ENCODE measurements around the gene DCK. TPM values are rescaled to one million over a fixed set of nuclear protein-coding genes. Genes with fewer than 3 reads are reported as not detected.
A peak's percentile ranks its signal among the peaks of the same experiment; 100 is the strongest.

The DCK gene
- total and polyA plus RNA-seq, 9 of the 15 experiments (the other 6 are each of a cell fraction or from before 2014, with no cell fraction given) = 11.3 to 25.8 (median 19.6) TPM

DNA sequence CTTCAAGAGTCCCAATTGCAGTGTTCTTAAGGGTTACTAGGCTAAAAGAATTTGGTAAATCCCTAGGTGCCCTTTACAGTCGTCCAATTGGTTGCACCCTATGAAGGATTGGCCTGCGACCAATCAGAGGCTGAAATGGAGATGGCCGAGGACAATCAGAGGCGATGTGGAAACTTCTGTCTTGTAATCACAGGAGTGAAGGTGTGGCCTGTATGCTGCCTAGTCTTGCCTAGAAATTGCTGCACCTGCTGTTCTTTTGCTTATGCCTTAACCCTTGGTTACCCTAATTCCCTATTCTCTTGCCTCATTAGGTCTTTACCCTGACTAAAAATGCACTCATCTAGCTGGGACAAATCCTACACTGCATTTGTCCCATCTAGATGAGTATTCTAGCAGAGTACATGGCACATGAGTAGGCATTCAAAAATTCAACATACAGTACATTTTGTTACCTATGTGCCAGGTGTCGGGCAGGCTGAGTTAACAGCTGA, 1.0 kb upstream of the DCK start:
- Histone ChIP-seq H3K27me3 (ENCODE audit: control insufficient read depth in 2 of 2, insufficient read depth in 2 of 2, low read length in 2 of 2) (no peaks in the 10 kb centered on the region), H3K27ac (ENCODE audit: extremely low read depth, low read depth, low read length) (peak overlapping the region; percentile 85; the same call in 2 of the 3 replicates), H3K79me2 (ENCODE audit: control insufficient read depth, insufficient read depth, low read length) (peaks cover 49% of the 10 kb centered on the region), H3K4me3 (peak overlapping the region; percentile 82), H3K4me2 (ENCODE audit: insufficient read depth, low read length) (peak overlapping the region; percentile 85), H3K36me3 (ENCODE audit: control insufficient read depth, insufficient read depth, low read length) (no peaks in the 10 kb centered on the region), H3K9ac (ENCODE audit: insufficient read depth in 1 of 2, low read depth in 2 of 2, low read length in 2 of 2) (peak overlapping the region; percentile 79 to 99; a peak in 3 of 4 replicates), H2AFZ (ENCODE audit: low read depth, low read length) (peak overlapping the region; percentile 94), H3K9me1 (ENCODE audit: control insufficient read depth, insufficient read depth, low read length) (no peaks in the 10 kb centered on the region), H3K9me3 (replicated peaks; ENCODE audit: control insufficient read depth, insufficient read depth, low read depth, low read length) (no peaks in the 10 kb centered on the region), H4K20me1 (replicated peaks; ENCODE audit: control insufficient read depth, insufficient read depth, low read length) (no peaks in the 10 kb centered on the region), H3K4me1 (replicated peaks in 1 of 2; ENCODE audit: control insufficient read depth in 2 of 2, insufficient read depth in 2 of 2, low read length in 2 of 2) (peaks cover 15 to 18% of the 10 kb centered on the region in 2 experiments; a peak in 4 of 5 replicates)
- DNase-seq (ENCODE audit: extremely low read depth in 1 of 4, low spot score in 3 of 4) (peak in 2 of 4 experiments; percentile 57 to 58), ATAC-seq (peak; percentile 39), FAIRE-seq (peak; percentile 15)
- ChIA-PET POLR2A (interaction anchor here (1.3 kb wide), 1 partner anchor 14 kb away, joined by 5 read pairs; no protein-coding TSS in a partner anchor), CTCF (ENCODE audit: low intra/inter-chr PET ratio) (no interaction called here)
- in situ Hi-C loops (cut with MboI) (no loop called here), intact Hi-C loops (cut with micrococcal nuclease) (loop anchor here (5.0 to 10.0 kb wide), 2 partner anchors 155 to 288 kb away; partner anchors contain the start of gene GRSF1)
- BruUV-seq (replicated peaks) = no TSS peak
- 53% methylated on average over 5 of the region's 5 CpGs for WGBS (ENCODE audit: insufficient coverage, low coverage, missing lambda C conversion rate)
- TF ChIP-seq ZNF707 (CRISPR knock-in tag; conservative IDR thresholded peaks at IDR 0.05) (no peak), TBL1XR1 (IDR thresholded peaks at IDR 0.05; ENCODE audit: low read length in 2 of 2) (no peak), ARID2 (IDR thresholded peaks at IDR 0.05) (no peak), CC2D1A (IDR thresholded peaks at IDR 0.05) (0 out of 2 replicates have a peak, but pooled peaks have one; percentile 35), POLR2AphosphoS2 (IDR thresholded peaks at IDR 0.05; ENCODE audit: low read length) (peak; percentile 81; the same call in 1 of the 2 replicates), ASH1L (IDR thresholded peaks at IDR 0.05; ENCODE audit: borderline replicate concordance, low read depth, partially characterized antibody) (peak; percentile 48), PHB2 (IDR thresholded peaks at IDR 0.05; ENCODE audit: low read depth) (0 out of 2 replicates have a peak, but pooled peaks have one; percentile 42), FOS (IDR thresholded peaks at IDR 0.05; ENCODE audit: extremely low read depth, insufficient read length) (peak; percentile 56), OTX1 (CRISPR knock-in tag; IDR thresholded peaks at IDR 0.05) (0 out of 2 replicates have a peak, but pooled peaks have one; percentile 5), CEBPG (CRISPR knock-in tag; IDR thresholded peaks at IDR 0.05) (0 out of 2 replicates have a peak, but pooled peaks have one; percentile 29), CEBPG (tag; conservative IDR thresholded peaks at IDR 0.05 in 1 of 2, IDR thresholded peaks at IDR 0.05 in 1 of 2) (no peak; a peak in 1 of 4 replicates), CEBPB (tag; IDR thresholded peaks at IDR 0.05) (peak; percentile 64), RBM25 (IDR thresholded peaks at IDR 0.05; ENCODE audit: low read depth, low read length, severe bottlenecking) (peak; percentile 80), PCBP2 (IDR thresholded peaks at IDR 0.05; ENCODE audit: low read depth, low read length, poor library complexity, severe bottlenecking) (no peak), NFYB (IDR thresholded peaks at IDR 0.05; ENCODE audit: extremely low read depth, insufficient read length) (peak; percentile 61)
- TF ChIP-seq, protein P1, sequence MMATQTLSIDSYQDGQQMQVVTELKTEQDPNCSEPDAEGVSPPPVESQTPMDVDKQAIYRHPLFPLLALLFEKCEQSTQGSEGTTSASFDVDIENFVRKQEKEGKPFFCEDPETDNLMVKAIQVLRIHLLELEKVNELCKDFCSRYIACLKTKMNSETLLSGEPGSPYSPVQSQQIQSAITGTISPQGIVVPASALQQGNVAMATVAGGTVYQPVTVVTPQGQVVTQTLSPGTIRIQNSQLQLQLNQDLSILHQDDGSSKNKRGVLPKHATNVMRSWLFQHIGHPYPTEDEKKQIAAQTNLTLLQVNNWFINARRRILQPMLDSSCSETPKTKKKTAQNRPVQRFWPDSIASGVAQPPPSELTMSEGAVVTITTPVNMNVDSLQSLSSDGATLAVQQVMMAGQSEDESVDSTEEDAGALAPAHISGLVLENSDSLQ (IDR thresholded peaks at IDR 0.05) = peak; percentile 95
- TF ChIP-seq, protein P2, sequence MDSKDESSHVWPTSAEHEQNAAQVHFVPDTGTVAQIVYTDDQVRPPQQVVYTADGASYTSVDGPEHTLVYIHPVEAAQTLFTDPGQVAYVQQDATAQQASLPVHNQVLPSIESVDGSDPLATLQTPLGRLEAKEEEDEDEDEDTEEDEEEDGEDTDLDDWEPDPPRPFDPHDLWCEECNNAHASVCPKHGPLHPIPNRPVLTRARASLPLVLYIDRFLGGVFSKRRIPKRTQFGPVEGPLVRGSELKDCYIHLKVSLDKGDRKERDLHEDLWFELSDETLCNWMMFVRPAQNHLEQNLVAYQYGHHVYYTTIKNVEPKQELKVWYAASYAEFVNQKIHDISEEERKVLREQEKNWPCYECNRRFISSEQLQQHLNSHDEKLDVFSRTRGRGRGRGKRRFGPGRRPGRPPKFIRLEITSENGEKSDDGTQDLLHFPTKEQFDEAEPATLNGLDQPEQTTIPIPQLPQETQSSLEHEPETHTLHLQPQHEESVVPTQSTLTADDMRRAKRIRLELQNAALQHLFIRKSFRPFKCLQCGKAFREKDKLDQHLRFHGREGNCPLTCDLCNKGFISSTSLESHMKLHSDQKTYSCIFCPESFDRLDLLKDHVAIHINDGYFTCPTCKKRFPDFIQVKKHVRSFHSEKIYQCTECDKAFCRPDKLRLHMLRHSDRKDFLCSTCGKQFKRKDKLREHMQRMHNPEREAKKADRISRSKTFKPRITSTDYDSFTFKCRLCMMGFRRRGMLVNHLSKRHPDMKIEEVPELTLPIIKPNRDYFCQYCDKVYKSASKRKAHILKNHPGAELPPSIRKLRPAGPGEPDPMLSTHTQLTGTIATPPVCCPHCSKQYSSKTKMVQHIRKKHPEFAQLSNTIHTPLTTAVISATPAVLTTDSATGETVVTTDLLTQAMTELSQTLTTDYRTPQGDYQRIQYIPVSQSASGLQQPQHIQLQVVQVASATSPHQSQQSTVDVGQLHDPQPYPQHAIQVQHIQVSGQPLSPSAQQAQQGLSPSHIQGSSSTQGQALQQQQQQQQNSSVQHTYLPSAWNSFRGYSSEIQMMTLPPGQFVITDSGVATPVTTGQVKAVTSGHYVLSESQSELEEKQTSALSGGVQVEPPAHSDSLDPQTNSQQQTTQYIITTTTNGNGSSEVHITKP (IDR thresholded peaks at IDR 0.05; ENCODE audit: partially characterized antibody) = peak; percentile 35
